Astrocyte of the hippocampus (primary cell): ENCODE results near the gene AP1S2.

Source experiments
- DNase-seq: peaks from one replicate; pipeline ENCODE4 v3.0.0; 2011; ENCODE audit warnings: low read depth, low spot score

AP1S2 gene

DNA sequence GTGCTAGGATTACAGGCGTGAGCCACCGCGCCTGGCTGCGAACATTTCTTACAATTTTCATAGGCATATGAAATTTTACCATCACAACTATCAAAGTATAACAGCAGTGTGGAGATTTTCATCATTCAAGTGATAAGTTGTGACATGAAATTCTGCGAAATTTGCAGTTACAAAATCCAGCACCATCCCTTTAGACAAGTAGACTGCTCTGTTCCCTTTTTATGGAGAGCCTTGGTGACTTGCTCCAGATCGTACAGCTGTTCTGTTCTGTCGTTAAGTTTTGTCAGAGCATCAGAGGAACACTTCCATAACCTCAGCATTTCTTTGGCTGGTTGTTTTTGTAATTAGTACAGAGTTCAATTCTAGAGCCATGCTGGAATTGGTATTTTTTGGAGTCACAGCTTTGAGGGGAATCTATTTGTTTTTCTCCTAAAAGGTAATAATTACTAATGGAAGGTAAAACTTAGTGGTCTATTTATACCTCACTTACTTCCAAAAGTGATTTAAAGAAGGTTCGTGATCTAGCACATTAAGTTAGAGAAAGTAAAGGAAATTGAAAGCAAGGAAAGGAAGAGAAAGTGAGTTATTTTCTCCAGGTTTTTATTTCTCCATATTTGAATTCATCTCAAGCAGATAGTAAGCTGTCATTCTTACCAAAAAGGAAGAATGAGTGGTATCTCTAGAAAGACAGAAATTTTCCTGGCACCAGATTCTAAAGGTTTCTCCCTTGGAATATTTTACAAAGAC lies 42.2 kb downstream of the AP1S2 start:
- no peak for DNase-seq

DNA sequence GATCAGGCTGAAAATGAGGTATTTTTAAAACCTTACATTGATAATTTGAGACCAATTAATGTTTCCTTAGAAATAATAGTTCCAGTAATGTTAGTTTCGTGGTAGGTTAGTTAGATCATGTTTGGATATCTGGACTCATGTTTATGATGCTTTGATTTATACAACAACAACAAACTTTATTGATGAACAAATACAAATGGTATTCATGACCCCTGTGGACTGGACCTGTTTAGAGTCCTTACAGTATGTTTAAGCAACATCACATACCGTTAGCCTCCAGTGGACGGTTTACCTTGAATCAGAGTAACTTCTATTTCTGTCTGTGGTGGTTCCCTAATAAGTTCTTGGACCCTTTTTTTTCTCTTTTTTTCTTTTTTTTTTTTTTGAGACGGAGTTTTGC lies 46.4 kb downstream of the AP1S2 start:
- DNase-seq = no peak

DNA sequence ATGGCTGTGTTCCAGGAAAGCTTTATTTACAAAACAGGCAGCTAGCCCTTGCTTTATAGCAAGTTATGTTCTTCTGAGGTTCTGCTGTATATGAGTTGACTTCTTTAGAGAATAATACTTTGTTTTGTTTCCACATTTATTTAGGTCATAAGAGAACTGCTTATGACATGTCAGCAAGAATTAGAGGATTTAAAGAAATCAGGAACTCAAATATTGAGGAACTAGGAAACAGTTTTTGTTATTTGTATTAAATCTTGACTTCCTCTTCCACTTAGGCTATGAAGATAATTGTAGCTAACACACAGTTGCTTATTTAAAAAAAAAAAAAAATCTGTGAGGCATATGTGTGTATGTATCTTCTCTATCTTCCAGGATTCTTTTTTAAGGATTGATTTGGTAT lies 50.0 kb downstream of the AP1S2 start:
- no peak for DNase-seq

DNA sequence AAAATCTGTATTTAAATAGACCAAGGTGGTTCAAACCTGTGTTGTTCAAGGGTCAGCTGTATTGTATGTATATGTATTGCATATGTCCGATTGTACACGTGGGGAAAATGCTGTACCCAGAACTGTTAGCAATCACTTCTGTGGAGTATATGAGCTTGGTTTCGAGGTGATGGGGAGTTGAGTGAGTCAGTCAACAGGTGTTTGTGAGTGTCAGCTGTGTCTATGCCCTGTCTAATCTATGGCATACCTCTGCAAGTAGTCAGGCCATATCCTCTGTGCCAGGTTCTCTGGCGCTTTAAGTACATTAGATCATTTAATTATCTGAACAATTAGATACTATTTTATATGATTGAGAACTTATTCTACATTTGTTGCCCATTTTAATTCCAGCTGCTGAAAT lies 56.9 kb downstream of the AP1S2 start:
- no peak for DNase-seq

DNA sequence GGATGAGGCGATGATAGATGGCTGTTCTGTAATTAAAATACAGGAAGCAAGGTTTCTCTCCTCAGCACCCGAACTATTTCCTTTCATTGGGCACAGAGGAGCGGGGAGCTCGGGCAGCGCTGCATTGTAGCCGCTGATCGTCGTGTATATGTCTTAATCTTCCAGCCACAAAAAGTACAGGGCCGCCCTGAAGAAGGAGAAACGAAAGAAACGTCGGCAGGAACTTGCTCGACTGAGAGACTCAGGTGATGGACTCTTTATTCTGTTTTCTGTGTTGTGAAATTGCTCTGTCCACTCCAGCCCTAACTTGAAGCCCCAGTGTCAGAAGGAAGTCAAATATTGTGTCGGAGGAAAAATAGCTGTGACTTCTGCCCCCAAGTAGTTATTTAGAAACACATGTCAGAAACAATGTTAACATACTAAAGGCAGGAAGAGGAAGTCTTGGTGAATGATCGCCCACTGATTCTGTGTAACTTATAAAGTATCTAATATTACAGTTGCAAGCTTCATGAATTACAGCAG lies 63.8 kb downstream of the AP1S2 start:
- no peak for DNase-seq

DNA sequence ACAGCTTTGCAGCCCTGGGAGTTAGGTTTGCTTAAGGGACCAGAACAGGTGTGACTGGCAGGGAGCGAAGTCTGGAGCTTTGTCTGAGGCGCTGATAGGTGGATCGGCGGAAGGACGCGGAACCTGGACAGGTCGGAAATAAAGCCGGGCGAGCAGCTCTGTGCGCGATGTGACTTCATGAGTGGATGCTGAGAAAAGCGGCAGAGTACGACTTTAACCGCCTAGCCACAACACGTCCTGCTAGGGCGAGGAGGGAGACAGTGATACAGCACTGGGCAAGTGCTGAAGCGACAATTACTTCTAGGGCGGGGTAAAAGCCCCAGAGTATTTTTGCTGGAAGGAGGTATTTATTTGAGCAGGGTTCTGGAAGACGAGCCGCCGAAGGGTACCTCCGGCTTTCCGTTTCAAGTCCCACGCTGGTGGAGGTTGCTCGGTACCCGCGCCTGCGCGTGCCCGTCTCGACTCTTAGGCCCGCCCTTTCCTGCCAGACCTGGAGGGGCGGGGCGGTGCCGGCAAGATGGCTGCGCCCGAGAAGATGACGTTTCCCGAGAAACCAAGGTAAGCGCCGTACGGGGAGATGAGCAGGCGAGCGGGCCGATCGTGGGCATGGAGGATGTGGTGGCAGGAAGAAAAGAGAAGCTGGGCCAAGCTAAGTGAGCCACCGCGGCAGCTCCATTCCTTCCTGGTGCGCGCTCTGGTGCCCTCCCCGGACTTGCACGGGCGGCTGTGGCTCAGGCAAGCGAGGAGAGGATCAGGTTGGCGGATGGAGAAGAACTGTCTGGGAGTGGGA lies 64.4 kb downstream of the AP1S2 start, which contains the start of gene ZRSR2:
Gene ZRSR2 (plus strand): TSS at position 506 of the 790 bp plus-strand sequence. CDS start 12 bp downstream, at position 518.
- DNase-seq = peak; percentile 94

DNA sequence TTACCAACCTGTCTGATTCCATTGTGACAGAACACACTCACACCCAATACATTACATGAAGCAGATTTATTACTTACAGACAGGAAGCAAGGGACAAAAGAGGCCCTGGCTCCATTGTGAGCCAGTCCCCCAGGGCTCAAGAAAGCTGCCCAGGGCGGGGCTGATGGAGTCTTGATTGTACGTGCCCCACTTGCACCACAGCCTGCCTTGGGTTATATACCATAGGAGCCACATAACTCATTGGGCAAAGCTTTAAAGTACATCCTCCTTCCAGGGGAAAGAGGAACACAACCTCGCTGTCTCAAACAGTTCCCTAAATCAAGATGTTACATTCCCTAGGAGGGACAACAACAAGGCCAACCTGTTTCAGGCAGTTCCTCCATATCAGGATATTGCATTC lies 67.7 kb downstream of the AP1S2 start:
- DNase-seq = no peak

DNA sequence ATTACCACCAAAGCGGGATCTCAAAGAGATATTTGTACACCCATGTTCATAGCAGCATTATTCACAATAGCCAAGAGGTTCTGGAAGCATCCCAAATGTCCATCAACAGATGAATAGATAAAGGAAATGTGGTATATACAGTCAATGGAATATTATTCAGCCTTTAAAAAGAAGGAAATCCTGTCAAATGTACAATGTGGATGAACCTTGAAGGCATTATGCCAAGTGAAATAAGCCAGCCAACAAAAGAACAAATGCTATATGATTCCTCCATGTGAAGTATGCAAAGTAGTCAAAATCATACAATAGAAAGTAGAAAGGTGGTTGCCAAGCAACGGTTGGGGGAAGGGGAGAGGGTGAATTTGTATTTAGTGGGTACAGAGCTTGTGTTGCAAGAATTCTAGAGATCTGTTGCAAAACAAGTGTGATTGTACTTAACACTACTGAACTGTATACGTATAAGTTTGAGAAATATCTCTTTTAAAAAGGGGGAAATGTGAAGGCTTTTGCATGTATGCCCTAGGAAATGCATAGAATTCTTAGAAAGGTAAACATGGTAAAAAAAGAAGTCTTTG lies 69.3 kb downstream of the AP1S2 start:
- no peak for DNase-seq

DNA sequence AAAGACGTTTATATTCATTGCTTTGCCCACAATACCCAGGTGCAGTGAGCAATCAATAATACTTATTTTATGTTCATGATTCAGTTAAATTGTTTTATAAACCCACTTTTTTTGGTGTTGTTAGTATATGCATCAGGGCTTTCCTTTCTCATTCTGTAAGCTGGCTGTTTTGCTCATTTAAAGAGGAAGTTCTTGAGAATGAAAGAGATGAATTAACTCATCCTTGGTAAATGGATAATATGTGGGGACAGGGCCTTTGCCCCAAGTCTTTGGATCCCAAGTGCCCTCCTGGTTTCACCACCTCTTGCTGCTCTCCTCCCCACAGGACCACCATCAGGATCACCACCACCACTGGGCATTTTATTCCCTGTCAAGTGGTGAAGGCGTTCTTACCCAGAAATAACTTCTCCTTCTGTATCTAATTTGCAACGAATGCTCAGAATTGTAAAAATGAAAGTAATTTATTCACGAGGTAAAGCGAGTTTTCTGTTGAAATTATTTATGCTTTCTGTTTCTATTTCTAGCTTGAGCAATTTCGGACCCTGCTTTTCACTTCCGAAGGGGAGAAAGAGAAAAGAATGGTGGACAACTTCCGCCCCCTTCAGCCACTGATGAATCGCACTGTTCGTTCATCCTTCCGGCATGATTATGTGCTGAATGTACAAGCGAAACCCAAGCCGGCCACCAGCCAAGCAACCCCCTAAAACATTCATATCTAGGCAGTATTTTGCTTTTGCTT lies 72.5 kb downstream of the AP1S2 start:
- DNase-seq = no peak
